Fibroblast of skin of left quadriceps (primary cell): Measurements from ENCODE around the gene OR4B1.
"Not testable (repeated sequence)": the region's sequence is repeated elsewhere in the genome, so short reads cannot be mapped to it uniquely, and the experiment has no call there.

Source experiments
- DNase-seq, 2 experiments: peaks; one replicate each; pipeline ENCODE4 v3.0.0-alpha.2; 2013; ENCODE audit warnings: low read depth in 2 of 2

The OR4B1 gene, protein sequence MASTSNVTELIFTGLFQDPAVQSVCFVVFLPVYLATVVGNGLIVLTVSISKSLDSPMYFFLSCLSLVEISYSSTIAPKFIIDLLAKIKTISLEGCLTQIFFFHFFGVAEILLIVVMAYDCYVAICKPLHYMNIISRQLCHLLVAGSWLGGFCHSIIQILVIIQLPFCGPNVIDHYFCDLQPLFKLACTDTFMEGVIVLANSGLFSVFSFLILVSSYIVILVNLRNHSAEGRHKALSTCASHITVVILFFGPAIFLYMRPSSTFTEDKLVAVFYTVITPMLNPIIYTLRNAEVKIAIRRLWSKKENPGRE

DNA sequence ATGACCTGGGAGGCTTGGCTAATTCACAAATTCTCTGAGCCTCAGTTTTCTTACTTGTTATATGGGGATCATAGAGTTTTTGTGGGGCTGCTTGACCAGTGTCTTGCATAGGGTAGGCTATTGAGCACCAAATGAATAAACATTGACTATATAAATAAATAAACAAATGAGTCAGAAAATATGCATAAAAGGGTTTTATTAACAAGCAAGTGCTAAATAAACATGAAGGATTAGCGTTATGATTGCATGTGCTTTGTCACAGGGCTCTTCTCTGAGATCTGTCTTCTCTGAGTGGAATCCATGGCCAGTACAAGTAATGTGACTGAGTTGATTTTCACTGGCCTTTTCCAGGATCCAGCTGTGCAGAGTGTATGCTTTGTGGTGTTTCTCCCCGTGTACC, at the start of gene OR4B1:
OR4B1 (plus strand) TSS at position 301 of the 400 bp plus-strand sequence; CDS start at position 301, 0 bp downstream.
- no peak for DNase-seq

- no peak for DNase-seq
Observed at GRCh38 chr11:48167380-48167779, 49.2 kb upstream of the OR4B1 start.

DNA sequence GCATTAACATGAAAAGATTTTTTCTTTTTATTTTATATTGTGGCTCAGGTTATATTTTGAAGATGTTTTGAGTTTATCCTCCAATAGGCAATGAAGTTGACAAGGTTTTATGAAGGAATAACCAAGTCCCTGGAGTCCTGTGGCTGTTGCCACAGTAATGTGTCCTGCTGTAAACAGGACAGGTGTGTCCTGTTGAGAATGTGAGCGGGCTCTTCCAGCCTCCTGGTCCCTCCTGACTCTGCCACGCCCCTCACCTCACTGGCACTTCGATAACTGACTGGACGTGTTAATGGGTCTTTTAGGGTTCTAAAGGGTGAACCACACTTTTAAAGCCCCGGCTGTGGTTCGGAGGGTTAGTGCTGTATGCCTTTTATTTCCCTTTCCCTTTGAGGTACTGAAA, 47.8 kb upstream of the OR4B1 start:
- DNase-seq, result no peak

- DNase-seq, result no peak
Observed at GRCh38 chr11:48169259-48169658, 47.4 kb upstream of the OR4B1 start.

DNA sequence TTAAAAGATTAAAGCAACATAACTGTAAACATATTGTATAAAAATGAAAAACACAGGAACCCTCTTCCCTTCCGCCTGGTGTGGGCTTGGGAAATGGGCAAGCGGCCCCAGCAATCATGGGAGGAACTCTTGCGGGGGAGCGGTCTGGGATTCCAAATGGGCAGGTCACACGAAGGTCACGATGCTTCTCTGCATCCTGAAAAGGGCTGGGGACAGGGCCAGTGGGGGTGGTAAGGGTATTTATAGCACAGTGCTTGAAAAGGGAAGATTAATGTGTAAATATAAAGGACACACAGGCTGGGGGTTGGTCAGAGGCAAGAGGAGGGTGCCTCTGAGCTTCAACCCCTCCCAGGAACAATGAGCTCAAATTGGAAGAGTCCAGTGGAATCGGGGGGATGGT, 46.9 kb upstream of the OR4B1 start:
- DNase-seq, result no peak

GRCh38 chr11:48170241-48171233, 46.1 kb upstream of the OR4B1 start:
- peak; percentile 18 to 40 for DNase-seq

- DNase-seq, result peak; percentile 18 to 29
Observed at GRCh38 chr11:48172818-48173609, 43.6 kb upstream of the OR4B1 start.

DNA sequence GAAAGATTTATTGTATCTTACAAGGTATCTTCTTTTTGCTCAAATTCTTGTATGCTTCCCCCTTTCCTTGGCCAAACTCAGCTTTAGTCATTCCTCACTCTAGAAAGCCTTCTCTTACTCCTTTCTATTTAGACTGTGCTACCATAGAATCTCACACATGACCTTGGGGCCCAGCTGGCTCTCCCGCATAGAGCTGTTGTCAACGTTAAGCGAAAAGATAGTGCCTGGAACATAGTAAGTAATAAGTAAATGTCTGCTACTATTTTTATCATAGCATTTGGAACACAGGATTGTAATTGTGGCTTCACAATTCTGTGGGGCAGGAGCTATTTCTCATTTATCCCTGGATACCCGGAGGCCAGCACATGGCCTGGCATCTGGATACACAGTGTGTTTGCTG, 38.9 kb upstream of the OR4B1 start:
- no peak for DNase-seq

- no peak for DNase-seq
Observed at GRCh38 chr11:48180627-48181026, 36.0 kb upstream of the OR4B1 start.

DNA sequence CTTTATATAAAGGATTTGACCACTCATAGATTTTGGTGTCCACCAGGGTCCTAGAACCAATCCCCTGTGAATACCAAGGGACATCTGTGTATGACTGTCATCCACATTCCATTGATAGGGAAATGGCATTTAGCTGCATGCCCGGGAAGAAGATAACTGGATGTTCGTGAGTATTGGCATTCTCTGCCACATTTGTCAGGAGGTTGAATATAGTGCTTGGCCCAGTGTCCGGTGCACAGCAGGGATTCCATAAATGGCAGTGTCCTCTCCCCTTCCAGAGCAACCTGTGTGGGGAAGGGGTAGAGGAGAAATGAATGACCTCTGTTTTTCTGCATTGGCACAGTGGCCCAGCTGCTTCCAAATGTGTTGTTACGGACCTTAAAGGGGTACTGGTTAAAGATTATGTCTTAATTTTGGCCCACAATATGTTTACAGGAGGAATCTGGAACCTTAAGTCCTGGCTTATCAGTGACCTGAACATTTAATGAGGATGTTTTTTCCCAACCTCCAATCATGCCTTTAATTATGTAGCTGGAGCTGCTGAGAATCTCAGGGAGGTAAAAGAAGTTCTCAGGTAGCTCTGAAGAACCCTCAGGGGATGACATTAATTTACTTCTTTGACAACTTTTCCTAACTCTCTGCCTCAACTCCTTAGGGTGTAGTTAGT, 33.6 kb upstream of the OR4B1 start:
- no peak for DNase-seq

DNA sequence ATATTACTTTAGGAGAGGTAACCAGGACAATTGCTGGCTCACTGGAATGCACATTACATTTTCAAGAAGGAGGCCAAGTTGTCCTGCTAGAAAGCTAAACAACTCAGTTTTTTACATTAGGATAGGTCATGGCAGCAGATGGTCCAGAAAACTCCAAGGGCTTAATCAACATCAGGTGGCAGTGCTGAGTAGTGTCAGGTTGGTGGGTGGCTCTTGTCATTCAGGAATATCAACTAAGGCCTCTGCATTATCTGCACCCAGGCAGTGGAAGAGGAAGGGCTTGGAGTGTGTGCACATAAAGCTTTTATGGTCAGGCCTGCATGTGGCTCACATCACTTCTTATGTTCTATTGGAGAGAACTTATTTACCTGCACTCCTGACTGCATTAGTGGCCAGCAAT, 32.2 kb upstream of the OR4B1 start:
- DNase-seq, result no peak

GRCh38 chr11:48190906-48191654, 25.5 kb upstream of the OR4B1 start:
- DNase-seq, result not testable (repeated sequence)

- no peak for DNase-seq
Observed at GRCh38 chr11:48193876-48194275, 22.7 kb upstream of the OR4B1 start.

GRCh38 chr11:48207881-48208280, 8.7 kb upstream of the OR4B1 start:
- DNase-seq, result no peak

DNA sequence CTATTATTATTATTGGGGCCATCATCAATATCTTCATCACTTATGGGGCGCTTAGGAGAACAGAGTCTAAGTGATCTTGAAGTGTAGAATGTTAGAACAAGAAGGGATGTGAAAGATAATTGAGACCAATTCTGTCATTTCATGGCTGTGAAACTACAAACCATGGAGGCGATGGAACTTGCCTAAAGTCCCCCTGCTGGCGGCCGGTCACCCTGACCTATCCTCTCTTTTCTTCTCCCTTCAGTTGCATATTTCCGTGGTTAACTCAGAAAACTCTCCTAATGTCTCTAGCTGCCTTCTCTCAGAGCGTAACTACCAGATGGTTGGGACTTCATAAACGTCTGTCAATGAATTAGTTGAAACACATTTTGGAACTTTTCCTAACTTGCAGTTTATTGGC, 6.6 kb upstream of the OR4B1 start:
- no peak for DNase-seq

DNA sequence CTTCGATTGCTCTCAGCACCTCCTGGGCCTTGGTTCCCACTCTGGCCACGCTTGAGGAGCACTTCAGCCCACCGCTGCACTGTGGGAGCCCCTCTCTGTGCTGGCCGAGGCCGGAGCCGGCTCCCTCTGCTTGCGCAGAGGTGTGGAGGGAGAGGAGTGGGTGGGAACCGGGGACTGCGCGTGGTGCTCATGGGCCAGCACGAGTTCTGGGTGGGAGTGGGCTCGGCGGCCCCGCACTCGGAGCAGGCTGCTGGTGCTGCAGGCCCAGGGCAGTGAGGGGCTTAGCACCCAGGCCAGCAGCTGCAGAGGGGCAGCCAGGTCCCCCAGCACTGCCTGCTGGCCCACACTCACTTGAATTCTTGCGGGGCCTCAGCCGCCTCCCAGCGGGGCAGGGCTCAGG, 12.2 kb downstream of the OR4B1 start:
- no peak for DNase-seq

- DNase-seq, result not testable (repeated sequence)
Observed at GRCh38 chr11:48230057-48230456, 13.4 kb downstream of the OR4B1 start.

DNA sequence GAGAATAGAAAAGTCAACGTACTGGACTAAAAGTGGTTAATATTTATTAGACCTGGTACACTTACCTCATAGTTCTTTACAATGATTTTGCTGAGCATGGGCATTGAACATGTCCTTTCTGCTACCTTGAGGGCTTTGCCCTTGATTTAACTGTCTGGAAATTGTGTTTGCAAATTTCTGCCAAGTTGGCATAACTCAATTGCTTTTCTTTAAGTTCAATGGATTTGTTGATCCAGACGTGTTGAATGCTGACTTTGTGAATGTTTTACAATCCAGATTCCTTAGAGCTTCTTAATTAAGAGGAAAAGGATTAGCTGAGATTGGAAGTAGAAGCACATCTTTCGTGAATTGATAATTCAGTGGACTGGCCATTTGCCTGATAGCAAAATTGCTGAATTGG, 21.1 kb downstream of the OR4B1 start:
- DNase-seq, result no peak

DNA sequence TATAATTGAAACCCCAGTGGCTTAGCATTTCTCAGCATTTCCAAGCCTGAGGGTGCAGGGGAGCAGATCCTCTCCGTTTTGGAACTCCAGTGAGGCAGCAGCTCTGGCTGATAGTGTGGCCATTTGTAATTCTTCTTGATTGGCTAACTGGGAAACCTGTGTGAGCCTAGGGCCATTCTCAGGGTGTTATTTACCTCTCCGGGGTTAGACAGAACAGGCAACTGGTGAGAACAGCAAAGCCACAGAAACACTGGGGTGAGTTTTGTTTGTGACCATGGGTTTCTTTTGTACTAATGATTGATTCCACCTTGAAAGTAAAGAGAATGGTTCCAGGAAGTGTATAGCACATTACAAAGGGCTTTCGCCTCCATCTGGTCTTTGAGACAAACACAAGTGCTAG, 25.9 kb downstream of the OR4B1 start:
- DNase-seq, result no peak

- no peak for DNase-seq
Observed at GRCh38 chr11:48244804-48245203, 28.2 kb downstream of the OR4B1 start, which contains the start of gene OR4X2. OR4X2 (plus strand) TSS chr11:48245104; CDS start chr11:48245104, 0 bp downstream.

GRCh38 chr11:48248902-48249301, 32.3 kb downstream of the OR4B1 start:
- no peak for DNase-seq
